ENCODE results near the gene SYT7.

The SYT7 gene

DNA sequence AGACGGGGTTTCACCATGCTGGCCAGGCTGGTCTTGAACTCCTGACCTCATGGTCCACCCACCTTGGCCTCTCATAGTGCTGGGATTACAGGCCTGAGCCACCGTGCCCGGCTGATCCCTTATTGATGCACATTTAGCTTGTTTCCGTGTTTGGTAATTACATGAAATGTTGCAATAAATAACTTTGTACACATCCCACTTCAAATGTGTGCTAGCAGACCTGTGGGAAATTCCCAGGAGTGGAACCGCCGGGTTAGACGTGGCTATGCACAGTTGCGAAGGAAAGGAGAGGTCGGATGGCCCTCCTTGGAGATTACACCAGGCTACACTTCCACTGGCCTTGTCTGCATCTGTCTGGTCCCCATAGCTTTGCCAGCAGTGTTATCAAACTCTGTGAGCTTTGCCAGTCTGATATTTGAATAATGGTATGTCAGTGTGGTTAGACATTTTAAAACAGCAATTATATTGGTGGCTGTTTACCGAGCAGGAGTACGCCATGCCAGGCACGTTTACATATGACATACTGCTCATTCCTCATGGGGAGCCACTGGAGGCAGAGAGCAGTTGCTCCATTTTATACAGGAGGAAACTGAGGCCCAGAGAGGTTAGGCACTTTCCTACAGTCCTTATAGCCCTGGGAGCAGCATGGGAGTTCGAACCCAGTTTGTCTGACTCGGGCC lies 27.2 kb upstream of the SYT7 start:
- no peak for DNase-seq

DNA sequence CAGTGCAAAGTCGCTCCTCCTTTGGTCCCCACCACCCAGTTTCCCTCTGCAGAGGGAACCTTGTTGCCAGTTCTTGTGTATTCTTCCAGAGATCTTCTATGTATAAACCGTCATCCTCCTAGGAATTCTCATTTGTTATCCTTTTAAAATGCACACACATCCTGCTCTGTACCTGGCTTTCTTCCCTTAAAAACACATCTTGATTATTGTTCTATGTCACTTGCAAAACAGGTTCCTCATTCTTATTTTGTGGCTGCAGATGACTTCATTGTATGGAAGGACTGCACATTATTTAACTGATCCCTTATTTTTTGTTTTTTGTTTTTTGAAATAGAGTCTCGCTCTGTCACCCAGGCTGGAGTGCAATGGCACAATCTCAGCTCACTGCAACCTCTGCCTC lies 26.6 kb upstream of the SYT7 start:
- no peak for DNase-seq

GRCh38 chr11:61603667-61604066 lies 22.8 kb upstream of the SYT7 start:
- peak; percentile 48 for DNase-seq

DNA sequence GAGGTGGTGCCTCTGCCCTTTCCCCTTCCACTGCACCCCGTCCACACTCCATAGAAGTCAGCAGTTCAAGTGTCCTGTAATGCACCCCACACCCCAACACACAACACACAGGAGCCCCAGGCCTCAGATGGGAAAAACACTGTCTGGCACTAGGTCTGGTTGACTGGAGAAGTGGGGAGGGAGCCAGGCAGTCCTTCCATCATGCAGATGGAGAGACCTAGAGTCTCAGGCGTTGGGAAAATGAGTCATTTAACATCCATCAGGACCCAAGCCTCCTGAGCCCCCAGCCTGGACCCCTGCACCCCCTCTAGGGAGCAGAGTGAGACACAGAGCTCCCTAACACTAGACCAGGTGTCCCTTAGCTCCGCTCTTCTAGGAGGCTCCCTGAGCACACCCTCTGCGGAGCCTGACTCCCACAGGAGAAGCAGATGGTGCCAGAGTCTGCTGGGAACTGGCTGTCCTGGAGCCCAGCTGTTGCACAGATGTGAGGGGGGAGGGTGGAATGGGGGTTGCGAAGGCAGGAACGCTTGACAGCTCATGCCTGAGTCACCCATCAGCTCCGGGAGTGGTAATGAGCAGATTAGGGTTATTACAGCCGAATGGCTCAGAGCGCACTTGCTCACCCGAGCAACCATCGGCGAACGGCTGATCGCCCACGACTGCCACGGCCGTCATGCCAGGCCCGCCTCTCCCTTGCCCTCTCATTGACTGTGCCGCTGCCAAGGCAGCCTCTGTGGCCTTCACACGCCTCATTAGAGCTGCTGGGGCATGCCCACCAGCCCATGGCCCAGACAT lies 22.1 kb upstream of the SYT7 start:
- peak; percentile 92 for DNase-seq

DNA sequence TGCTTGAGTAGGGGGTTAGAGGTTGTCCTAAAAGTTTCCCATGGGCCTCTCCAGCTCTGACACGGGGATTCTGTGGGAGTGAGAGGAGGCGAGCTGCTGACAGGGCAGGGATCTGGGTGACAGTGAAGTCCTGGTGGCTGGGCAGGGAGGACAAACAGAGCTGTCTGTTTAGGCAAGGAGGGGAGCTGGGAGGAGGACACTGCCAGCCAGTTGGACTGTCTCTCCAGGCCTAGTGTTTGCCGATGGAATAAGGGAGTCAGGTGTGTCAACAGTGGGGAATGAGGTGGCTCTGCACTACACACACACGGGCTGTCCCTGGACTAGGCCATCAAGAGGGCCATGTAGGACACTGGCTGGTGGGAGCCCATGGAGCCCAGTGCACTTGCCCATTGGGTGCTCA lies 20.6 kb upstream of the SYT7 start:
- DNase-seq: peak; percentile 97

- no peak for DNase-seq
Observed at GRCh38 chr11:61599968-61600710, 19.3 kb upstream of the SYT7 start.

GRCh38 chr11:61598886-61599868 lies 18.3 kb upstream of the SYT7 start:
- peak; percentile 39 for DNase-seq

GRCh38 chr11:61598374-61598773 lies 17.5 kb upstream of the SYT7 start:
- DNase-seq: no peak

GRCh38 chr11:61596990-61597389 lies 16.1 kb upstream of the SYT7 start:
- DNase-seq: no peak

DNA sequence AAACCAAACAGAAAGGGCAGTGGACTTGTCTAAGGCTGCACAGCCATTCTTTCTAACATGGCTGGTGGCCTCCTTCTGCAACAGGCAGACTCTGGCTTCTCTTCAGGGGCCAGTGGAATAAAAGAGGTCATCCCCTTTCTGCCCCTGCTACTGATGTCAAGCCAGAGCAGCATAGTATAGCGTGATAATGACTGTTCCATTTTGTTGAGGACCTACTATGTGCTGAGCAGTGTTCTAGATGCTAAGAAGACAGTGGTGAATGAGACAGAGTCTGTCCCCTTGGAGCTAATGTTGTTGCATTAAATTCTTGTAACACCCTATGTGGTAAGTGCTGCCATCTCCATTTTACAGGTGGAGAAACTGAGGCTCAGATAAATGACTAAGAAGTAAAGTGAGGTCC lies 15.7 kb upstream of the SYT7 start:
- no peak for DNase-seq

GRCh38 chr11:61594907-61595257 lies 14.0 kb upstream of the SYT7 start:
- no peak for DNase-seq

DNA sequence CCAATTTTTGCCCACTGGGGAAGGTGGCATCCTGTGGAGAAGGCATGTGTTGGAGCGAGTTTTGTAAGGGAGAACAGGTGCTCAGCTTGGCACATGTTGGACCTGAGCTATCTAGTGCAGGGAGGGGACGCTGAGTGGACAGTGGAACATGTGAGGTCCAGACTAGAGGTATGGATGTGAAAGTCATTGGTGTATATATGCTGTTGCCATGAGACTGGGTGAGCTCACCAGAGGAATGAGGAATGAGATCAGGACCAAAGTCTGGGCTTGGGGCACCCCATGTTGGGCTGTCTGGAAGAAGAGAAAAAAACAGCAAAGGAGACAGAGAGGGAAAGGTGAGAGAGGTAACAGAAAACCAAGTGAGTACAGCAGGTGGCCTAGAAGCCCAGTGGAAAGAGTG lies 12.3 kb upstream of the SYT7 start:
- DNase-seq: no peak

GRCh38 chr11:61592176-61592575 lies 11.3 kb upstream of the SYT7 start:
- DNase-seq: no peak

DNA sequence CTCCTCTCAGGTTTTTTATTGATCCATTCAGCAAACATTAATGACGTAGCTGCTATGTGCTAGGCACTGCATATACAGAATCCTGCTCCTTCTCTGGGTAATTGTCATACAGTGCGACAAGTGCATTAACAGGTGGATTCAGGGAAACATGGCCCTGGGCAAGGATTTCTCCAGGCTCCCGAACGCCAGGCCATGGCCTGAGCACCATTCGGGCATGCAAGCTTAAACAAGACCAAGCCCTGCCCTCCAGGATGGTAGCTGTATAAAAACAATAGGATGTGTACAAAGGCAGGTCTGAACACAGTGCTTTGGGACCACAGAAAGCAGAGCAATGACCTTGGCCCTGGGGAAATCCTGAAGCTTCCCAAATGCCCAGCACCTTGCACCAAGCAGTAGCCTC lies 9.1 kb upstream of the SYT7 start:
- DNase-seq: no peak

DNA sequence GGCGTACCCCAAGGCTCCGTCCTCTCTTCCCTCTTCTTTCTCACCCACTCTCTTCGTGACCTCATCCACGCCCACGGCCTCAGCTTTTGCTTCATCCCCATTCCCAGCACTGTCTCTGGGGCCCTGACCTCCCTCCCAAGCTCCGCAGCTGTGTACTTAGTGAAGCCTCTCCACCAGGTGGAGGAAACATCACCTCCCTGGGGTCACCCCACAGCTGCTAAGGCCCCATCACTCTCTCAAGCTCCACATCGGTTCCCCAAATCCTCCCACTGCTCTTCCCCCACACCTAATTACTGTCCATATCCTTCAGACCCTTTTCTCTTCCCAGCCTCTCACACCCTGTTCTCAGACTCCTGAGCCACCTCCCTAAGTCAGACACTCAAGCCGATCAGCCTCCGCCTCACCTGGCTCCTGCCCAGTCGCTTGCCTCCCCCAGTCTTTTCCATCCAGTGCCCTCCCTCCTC lies 7.9 kb upstream of the SYT7 start:
- peak; percentile 65 for DNase-seq

DNA sequence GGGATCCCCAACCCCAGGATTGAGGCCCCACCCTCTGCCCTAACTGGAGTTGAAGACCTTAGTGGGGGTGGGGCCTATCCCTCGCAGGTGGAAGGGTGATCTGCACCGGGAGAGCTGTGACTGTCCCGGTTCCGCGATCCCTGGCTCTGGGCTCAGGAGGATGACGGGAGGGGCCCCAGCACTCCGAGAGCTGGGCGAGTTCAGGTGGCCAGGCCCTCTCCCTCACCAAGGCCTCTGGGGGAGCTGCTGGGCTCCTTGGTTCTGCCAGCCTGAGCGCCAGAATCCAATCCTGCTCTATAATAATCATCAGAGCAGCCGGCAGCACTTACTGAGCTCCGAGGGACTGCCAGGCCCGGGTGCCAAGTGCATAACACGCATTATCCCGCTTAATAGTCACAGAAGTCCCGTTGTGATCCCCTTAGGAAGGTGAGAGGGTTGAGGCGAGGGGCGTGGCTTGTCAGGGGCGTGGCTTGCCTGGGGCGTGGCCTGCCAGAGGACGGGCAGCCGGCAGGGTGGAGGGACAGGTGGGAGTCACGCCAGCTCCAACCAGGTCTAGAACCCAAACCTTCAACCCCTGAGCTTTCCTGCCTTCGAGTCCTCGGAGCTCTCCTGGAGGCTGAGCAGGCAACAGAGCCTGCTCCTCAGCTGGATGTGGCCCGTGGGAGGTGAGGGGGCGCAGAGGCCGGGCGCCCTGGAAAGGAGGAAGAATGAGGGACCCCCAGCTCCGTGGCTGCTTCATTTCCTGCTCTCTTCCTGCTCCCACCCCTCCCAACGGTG lies 7.3 kb upstream of the SYT7 start:
- peak; percentile 92 for DNase-seq

DNA sequence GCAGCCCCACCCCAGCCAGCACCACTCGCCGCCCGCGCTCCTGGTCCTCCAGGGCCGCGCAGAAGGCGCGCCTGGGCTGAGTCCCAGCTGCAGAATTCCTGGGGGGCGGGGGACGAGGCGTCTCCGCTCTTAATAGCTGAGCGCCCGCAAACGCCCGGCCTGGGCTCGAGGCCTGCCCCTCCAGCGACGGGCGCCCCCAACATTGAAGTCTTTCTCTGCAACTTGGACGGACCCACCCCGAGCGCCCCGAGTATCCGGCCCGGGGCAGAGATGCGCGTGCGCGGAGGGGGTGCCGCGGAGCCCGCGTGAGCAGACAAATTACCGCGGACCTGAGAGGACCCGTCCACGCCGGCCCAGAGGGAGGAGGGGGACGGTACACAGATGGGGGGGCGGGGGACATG lies 6.7 kb upstream of the SYT7 start:
- peak; percentile 79 for DNase-seq

DNA sequence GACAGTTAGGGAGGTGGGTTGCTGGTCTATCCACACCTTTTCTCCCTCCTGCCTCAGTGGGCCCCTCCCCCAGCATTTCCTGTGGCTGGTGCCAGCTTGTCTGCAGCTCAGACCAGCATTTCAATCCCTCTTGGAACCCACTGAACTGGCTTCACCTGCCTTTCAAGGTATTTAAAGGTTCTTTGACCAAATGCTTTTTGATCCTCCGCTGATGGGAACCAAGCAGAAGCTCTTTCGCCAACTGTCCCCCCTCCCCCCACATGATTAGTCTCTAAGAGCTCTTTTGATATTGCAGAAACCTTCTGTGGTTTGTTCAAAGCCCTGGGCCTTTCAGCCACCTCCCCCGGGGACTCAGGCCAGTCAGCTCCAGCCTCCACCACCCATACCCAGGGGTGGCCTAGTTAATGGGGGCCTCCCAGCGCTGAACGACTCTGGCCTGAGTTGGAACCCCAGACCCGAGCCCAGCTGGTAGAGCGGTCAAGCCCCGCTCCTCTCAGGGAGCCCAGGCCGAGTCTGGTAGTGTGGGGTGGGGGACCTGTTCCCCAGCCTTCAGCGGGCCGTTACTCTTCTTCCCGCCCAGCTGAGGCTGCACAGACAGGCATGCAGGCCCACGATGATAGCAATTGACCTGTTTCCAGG lies 6.0 kb upstream of the SYT7 start:
- DNase-seq: peak; percentile 87

- peak; percentile 57 for DNase-seq
Observed at GRCh38 chr11:61585115-61585514, 4.2 kb upstream of the SYT7 start.

- DNase-seq: no peak
Observed at GRCh38 chr11:61581931-61582330, 1.1 kb upstream of the SYT7 start.

- DNase-seq: peak; percentile 80
Observed at GRCh38 chr11:61580271-61580888, 496 bp downstream of the SYT7 start.

Measured in DMS53 (cell line).